Measurements from ENCODE around the gene PANK2. TPM values are rescaled to one million over a fixed set of nuclear protein-coding genes. Genes with fewer than 3 reads are reported as not detected.

Gene PANK2
- total RNA-seq, 1 experiment from 2014 or later = 50.8 TPM

GRCh38 chr20:3909952-3910366 is 20.8 kb downstream of the PANK2 start:
- peaks cover 35% of the 10 kb centered on the region for H4K20me1 ChIP-seq (ENCODE audit: low read length)

GRCh38 chr20:3910853-3911252 is 21.7 kb downstream of the PANK2 start:
- no peak for TF ChIP-seq EZH2 (IDR thresholded peaks at IDR 0.05; ENCODE audit: low read length, unreplicated experiment)
- TF ChIP-seq CTCF (conservative IDR thresholded peaks at IDR 0.05; ENCODE audit: low read depth, low read length) = no peak
- no peak for TF ChIP-seq EZH2phosphoT487 (IDR thresholded peaks at IDR 0.05; ENCODE audit: borderline replicate concordance, low read length)
- no peak overlapping the region for H3K4me2 ChIP-seq (ENCODE audit: low read length)
- no peaks in the 10 kb centered on the region for H3K4me1 ChIP-seq (ENCODE audit: insufficient read depth, low read length)
- ChIA-PET POLR2A (ENCODE audit: unreplicated experiment) (no interaction called here), CTCF (no interaction called here)
- no TSS peak for BruUV-seq (replicated peaks)
- no peaks in the 10 kb centered on the region for H3K27me3 ChIP-seq (ENCODE audit: low read length)
- peaks cover 90% of the 10 kb centered on the region for H3K79me2 ChIP-seq (ENCODE audit: low read length)
- H3F3A ChIP-seq (ENCODE audit: low read length, unreplicated experiment) = peaks cover 4% of the 10 kb centered on the region
- no peak overlapping the region for H2AFZ ChIP-seq (ENCODE audit: low read length)
- H3K9me3 ChIP-seq (ENCODE audit: low read length) = no peaks in the 10 kb centered on the region
- intact Hi-C loops (cut with micrococcal nuclease) = no loop called here
- no peaks in the 10 kb centered on the region for H3K9me2 ChIP-seq (replicated peaks; ENCODE audit: low read length)
- no peak overlapping the region for H3K27ac ChIP-seq (ENCODE audit: low read length)
- no peak overlapping the region for H3K9ac ChIP-seq (ENCODE audit: low read length)
- H3K4me3 ChIP-seq (ENCODE audit: low read length) = no peak overlapping the region
- peaks cover 64% of the 10 kb centered on the region for H3K36me3 ChIP-seq (ENCODE audit: low read depth, low read length)
- ATAC-seq (no peak), DNase-seq (no peak)
- peaks cover 36% of the 10 kb centered on the region for H4K20me1 ChIP-seq (ENCODE audit: low read length)

More at GRCh38 chr20:3909952-3910366, 20.8 kb downstream of the PANK2 start:
- no peak overlapping the region for H3K4me3 ChIP-seq (ENCODE audit: low read length)
- no peak overlapping the region for H3K27ac ChIP-seq (ENCODE audit: low read length)
- no peaks in the 10 kb centered on the region for H3K4me1 ChIP-seq (ENCODE audit: insufficient read depth, low read length)
- intact Hi-C loops (cut with micrococcal nuclease) = no loop called here
- CTCF ChIA-PET = interaction anchor here (0.5 kb wide), 1 partner anchor 92 kb away, joined by 3 read pairs; no protein-coding TSS in a partner anchor
- peaks cover 90% of the 10 kb centered on the region for H3K79me2 ChIP-seq (ENCODE audit: low read length)
- H3K36me3 ChIP-seq (ENCODE audit: low read depth, low read length) = peaks cover 59% of the 10 kb centered on the region
- ATAC-seq (no peak), DNase-seq (no peak)
- H3K9me3 ChIP-seq (ENCODE audit: low read length) = no peaks in the 10 kb centered on the region
- POLR2A ChIA-PET (ENCODE audit: unreplicated experiment) = no interaction called here
- no peak overlapping the region for H3K9ac ChIP-seq (ENCODE audit: low read length)
- H2AFZ ChIP-seq (ENCODE audit: low read length) = no peak overlapping the region
- no peaks in the 10 kb centered on the region for H3K27me3 ChIP-seq (ENCODE audit: low read length)
- no peak for TF ChIP-seq EZH2 (IDR thresholded peaks at IDR 0.05; ENCODE audit: low read length, unreplicated experiment)
- no peak for TF ChIP-seq CTCF (conservative IDR thresholded peaks at IDR 0.05; ENCODE audit: low read depth, low read length)
- no peak for TF ChIP-seq EZH2phosphoT487 (IDR thresholded peaks at IDR 0.05; ENCODE audit: borderline replicate concordance, low read length)
- no TSS peak for BruUV-seq (replicated peaks)
- H3F3A ChIP-seq (ENCODE audit: low read length, unreplicated experiment) = peaks cover 4% of the 10 kb centered on the region
- no peaks in the 10 kb centered on the region for H3K9me2 ChIP-seq (replicated peaks; ENCODE audit: low read length)
- H3K4me2 ChIP-seq (ENCODE audit: low read length) = no peak overlapping the region

- no TSS peak for BruUV-seq (replicated peaks)
- no peak for ATAC-seq
Observed at GRCh38 chr20:3911956-3912355, 22.8 kb downstream of the PANK2 start.

More at GRCh38 chr20:3911956-3912355, 22.8 kb downstream of the PANK2 start:
- no peak overlapping the region for H3K4me2 ChIP-seq (ENCODE audit: low read length)
- H3K27me3 ChIP-seq (ENCODE audit: low read length) = no peaks in the 10 kb centered on the region
- CTCF ChIA-PET = no interaction called here
- no peaks in the 10 kb centered on the region for H3K9me2 ChIP-seq (replicated peaks; ENCODE audit: low read length)
- TF ChIP-seq EZH2 (IDR thresholded peaks at IDR 0.05; ENCODE audit: low read length, unreplicated experiment) (no peak), CTCF (conservative IDR thresholded peaks at IDR 0.05; ENCODE audit: low read depth, low read length) (no peak), EZH2phosphoT487 (IDR thresholded peaks at IDR 0.05; ENCODE audit: borderline replicate concordance, low read length) (no peak)
- H2AFZ ChIP-seq (ENCODE audit: low read length) = no peak overlapping the region
- H3K36me3 ChIP-seq (ENCODE audit: low read depth, low read length) = peaks cover 73% of the 10 kb centered on the region
- H3K27ac ChIP-seq (ENCODE audit: low read length) = no peak overlapping the region
- H3K9me3 ChIP-seq (ENCODE audit: low read length) = no peaks in the 10 kb centered on the region
- H3K79me2 ChIP-seq (ENCODE audit: low read length) = peaks cover 90% of the 10 kb centered on the region
- intact Hi-C loops (cut with micrococcal nuclease) = no loop called here
- DNase-seq = no peak
- no peak overlapping the region for H3K4me3 ChIP-seq (ENCODE audit: low read length)
- POLR2A ChIA-PET (ENCODE audit: unreplicated experiment) = no interaction called here
- H4K20me1 ChIP-seq (ENCODE audit: low read length) = peaks cover 40% of the 10 kb centered on the region
- no peaks in the 10 kb centered on the region for H3K4me1 ChIP-seq (ENCODE audit: insufficient read depth, low read length)
- no peak overlapping the region for H3K9ac ChIP-seq (ENCODE audit: low read length)
- H3F3A ChIP-seq (ENCODE audit: low read length, unreplicated experiment) = peaks cover 4% of the 10 kb centered on the region

All from PC-3 (cell line).